ENCODE data around the gene GABPB2. TPM values are rescaled to one million over a fixed set of nuclear protein-coding genes. Genes with fewer than 3 reads are reported as not detected.

GABPB2 gene
- total and polyA plus RNA-seq, 2 of the 13 experiments (the other 11 are each of a cell fraction or from before 2014, with no cell fraction given) = 0.09 TPM; not detected in 1

DNA sequence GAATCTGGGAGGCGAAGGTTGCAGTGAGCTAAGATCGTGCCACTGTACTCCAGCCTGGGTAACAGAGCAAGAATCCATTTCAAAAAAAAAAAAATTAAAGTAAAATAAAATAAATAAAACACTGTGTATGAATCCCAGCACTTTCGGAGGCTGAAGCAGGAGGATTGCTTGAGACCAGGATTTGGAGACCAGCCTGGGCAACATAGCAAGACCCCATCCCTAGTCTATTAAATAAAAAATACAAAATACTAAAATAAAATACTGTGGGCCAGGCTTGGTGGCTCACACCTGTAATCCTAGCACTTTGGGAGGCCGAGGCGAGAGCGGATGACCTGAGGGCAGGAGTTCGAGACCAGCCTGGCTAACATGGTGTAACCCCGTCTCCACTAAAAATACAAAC, 38.4 kb upstream of the GABPB2 start:
- Histone ChIP-seq H4K20me1 (ENCODE audit: insufficient read depth, low read length) (no peaks in the 10 kb centered on the region), H3K27me3 (ENCODE audit: control insufficient read depth in 1 of 2, insufficient read depth in 2 of 2, low read length in 2 of 2) (no peaks in the 10 kb centered on the region), H3K27ac (ENCODE audit: extremely low read length, insufficient read depth, low read length) (no peak overlapping the region), H3K4me2 (ENCODE audit: low read depth, low read length) (no peak overlapping the region), H3K4me1 (ENCODE audit: insufficient read depth, low read length) (no peaks in the 10 kb centered on the region), H3K36me3 (replicated peaks in 1 of 2; ENCODE audit: control insufficient read depth in 1 of 2, insufficient read depth in 2 of 2, low read length in 2 of 2) (peaks cover 8 to 47% of the 10 kb centered on the region in 2 experiments; a peak in 4 of 5 replicates), H3K9ac (ENCODE audit: insufficient read depth, low read depth, low read length) (no peak overlapping the region), H2AFZ (ENCODE audit: low read length) (no peak overlapping the region), H3K4me3 (replicated peaks in 1 of 3; ENCODE audit: insufficient read depth in 1 of 3, low read depth in 2 of 3, low read length in 3 of 3) (no peak overlapping the region), H3K79me2 (ENCODE audit: insufficient read depth, low read length) (no peaks in the 10 kb centered on the region), H3K9me3 (ENCODE audit: low read length) (no peaks in the 10 kb centered on the region)
- ATAC-seq (no peak), DNase-seq (ENCODE audit: low spot score) (no peak), FAIRE-seq (no peak)
- in situ Hi-C loops (cut with HindIII; ENCODE audit: extremely low pct_ligation_motif_present, low pct_unique_long_range_greater_than_20kb) (no loop called here), intact Hi-C loops (cut with micrococcal nuclease; ENCODE audit: unreplicated experiment) (no loop called here)
- BruUV-seq (replicated peaks) = no TSS peak
- ChIA-PET CTCF (ENCODE audit: low intra/inter-chr PET ratio, low total read pairs) (no interaction called here), POLR2A (no interaction called here)
- no peak for TF ChIP-seq ZNF569 (CRISPR knock-in tag; IDR thresholded peaks at IDR 0.05; ENCODE audit: borderline replicate concordance)
- TF ChIP-seq PCBP2 (optimal IDR thresholded peaks at IDR 0.05; ENCODE audit: low read depth, low read length, poor library complexity, severe bottlenecking) = no peak
- TF ChIP-seq, protein P1, sequence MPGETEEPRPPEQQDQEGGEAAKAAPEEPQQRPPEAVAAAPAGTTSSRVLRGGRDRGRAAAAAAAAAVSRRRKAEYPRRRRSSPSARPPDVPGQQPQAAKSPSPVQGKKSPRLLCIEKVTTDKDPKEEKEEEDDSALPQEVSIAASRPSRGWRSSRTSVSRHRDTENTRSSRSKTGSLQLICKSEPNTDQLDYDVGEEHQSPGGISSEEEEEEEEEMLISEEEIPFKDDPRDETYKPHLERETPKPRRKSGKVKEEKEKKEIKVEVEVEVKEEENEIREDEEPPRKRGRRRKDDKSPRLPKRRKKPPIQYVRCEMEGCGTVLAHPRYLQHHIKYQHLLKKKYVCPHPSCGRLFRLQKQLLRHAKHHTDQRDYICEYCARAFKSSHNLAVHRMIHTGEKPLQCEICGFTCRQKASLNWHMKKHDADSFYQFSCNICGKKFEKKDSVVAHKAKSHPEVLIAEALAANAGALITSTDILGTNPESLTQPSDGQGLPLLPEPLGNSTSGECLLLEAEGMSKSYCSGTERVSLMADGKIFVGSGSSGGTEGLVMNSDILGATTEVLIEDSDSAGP (CRISPR knock-in tag; IDR thresholded peaks at IDR 0.05; ENCODE audit: borderline replicate concordance) = no peak
- TF ChIP-seq ZKSCAN5 (CRISPR knock-in tag; IDR thresholded peaks at IDR 0.05) = no peak
- TF ChIP-seq, protein P2, sequence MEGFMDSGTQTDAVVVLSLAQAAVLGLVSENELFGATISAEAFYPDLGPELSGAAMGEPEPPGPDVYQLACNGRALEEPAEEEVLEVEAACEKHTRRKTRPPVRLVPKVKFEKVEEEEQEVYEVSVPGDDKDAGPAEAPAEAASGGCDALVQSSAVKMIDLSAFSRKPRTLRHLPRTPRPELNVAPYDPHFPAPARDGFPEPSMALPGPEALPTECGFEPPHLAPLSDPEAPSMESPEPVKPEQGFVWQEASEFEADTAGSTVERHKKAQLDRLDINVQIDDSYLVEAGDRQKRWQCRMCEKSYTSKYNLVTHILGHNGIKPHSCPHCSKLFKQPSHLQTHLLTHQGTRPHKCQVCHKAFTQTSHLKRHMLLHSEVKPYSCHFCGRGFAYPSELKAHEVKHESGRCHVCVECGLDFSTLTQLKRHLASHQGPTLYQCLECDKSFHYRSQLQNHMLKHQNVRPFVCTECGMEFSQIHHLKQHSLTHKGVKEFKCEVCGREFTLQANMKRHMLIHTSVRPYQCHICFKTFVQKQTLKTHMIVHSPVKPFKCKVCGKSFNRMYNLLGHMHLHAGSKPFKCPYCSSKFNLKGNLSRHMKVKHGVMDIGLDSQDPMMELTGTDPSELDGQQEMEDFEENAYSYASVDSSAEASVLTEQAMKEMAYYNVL (CRISPR knock-in tag; IDR thresholded peaks at IDR 0.05; ENCODE audit: borderline replicate concordance) = no peak
- TF ChIP-seq, protein P3, sequence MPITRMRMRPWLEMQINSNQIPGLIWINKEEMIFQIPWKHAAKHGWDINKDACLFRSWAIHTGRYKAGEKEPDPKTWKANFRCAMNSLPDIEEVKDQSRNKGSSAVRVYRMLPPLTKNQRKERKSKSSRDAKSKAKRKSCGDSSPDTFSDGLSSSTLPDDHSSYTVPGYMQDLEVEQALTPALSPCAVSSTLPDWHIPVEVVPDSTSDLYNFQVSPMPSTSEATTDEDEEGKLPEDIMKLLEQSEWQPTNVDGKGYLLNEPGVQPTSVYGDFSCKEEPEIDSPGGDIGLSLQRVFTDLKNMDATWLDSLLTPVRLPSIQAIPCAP (CRISPR knock-in tag; IDR thresholded peaks at IDR 0.05; ENCODE audit: low read depth) = no peak
- TF ChIP-seq, protein P4, sequence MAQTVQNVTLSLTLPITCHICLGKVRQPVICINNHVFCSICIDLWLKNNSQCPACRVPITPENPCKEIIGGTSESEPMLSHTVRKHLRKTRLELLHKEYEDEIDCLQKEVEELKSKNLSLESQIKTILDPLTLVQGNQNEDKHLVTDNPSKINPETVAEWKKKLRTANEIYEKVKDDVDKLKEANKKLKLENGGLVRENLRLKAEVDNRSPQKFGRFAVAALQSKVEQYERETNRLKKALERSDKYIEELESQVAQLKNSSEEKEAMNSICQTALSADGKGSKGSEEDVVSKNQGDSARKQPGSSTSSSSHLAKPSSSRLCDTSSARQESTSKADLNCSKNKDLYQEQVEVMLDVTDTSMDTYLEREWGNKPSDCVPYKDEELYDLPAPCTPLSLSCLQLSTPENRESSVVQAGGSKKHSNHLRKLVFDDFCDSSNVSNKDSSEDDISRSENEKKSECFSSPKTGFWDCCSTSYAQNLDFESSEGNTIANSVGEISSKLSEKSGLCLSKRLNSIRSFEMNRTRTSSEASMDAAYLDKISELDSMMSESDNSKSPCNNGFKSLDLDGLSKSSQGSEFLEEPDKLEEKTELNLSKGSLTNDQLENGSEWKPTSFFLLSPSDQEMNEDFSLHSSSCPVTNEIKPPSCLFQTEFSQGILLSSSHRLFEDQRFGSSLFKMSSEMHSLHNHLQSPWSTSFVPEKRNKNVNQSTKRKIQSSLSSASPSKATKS (CRISPR knock-in tag; IDR thresholded peaks at IDR 0.05) = no peak
- TF ChIP-seq, protein P5, sequence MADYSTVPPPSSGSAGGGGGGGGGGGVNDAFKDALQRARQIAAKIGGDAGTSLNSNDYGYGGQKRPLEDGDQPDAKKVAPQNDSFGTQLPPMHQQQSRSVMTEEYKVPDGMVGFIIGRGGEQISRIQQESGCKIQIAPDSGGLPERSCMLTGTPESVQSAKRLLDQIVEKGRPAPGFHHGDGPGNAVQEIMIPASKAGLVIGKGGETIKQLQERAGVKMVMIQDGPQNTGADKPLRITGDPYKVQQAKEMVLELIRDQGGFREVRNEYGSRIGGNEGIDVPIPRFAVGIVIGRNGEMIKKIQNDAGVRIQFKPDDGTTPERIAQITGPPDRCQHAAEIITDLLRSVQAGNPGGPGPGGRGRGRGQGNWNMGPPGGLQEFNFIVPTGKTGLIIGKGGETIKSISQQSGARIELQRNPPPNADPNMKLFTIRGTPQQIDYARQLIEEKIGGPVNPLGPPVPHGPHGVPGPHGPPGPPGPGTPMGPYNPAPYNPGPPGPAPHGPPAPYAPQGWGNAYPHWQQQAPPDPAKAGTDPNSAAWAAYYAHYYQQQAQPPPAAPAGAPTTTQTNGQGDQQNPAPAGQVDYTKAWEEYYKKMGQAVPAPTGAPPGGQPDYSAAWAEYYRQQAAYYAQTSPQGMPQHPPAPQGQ (CRISPR knock-in tag; IDR thresholded peaks at IDR 0.05; ENCODE audit: borderline replicate concordance) = no peak
- TF ChIP-seq, protein P6, sequence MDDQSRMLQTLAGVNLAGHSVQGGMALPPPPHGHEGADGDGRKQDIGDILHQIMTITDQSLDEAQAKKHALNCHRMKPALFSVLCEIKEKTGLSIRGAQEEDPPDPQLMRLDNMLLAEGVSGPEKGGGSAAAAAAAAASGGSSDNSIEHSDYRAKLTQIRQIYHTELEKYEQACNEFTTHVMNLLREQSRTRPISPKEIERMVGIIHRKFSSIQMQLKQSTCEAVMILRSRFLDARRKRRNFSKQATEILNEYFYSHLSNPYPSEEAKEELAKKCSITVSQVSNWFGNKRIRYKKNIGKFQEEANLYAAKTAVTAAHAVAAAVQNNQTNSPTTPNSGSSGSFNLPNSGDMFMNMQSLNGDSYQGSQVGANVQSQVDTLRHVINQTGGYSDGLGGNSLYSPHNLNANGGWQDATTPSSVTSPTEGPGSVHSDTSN (CRISPR knock-in tag; IDR thresholded peaks at IDR 0.05; ENCODE audit: borderline replicate concordance) = no peak
- no peak for TF ChIP-seq ZNF782 (CRISPR knock-in tag; IDR thresholded peaks at IDR 0.05; ENCODE audit: borderline replicate concordance)
- WGBS (ENCODE audit: low lambda C conversion rate) = 97% methylated on average over 8 of the region's 8 CpGs
